Thyroid gland (tissue), 4 donors: ENCODE measurements around the gene ADGRG7. TPM values are rescaled to one million over a fixed set of nuclear protein-coding genes. Genes with fewer than 3 reads are reported as not detected.
A peak's percentile ranks its signal among the peaks of the same experiment; 100 is the strongest.

Experiments used
- DNase-seq, 2 donors: peaks; one replicate each; pipeline ENCODE4 v3.0.0-alpha.2; 2019
- H3K27ac ChIP-seq, 3 donors: fragments of 200-600 bp; sonication (generic); 1 replicate in 2 of 3; 2 replicates in 1 of 3; pipeline ENCODE4 v1.5.1; 2016 to 2019; ENCODE audit warnings: mild to moderate bottlenecking in 1 of 3, moderate library complexity in 1 of 3
- H3K27me3 ChIP-seq: fragments of 200-600 bp; sonication (generic); one replicate; pipeline ENCODE4 v1.5.1; 2019
- H3K36me3 ChIP-seq, 2 donors: fragments of 200-600 bp; sonication (generic); one replicate each; pipeline ENCODE4 v1.5.1; 2016 to 2019
- H3K4me1 ChIP-seq, 2 donors: fragments of 200-600 bp; sonication (generic); one replicate each; pipeline ENCODE4 v1.5.1; 2017 to 2019
- H3K4me3 ChIP-seq, 3 donors: fragments of 200-600 bp; sonication (generic); replicated peaks in 1 of 3; 1 replicate in 2 of 3; 2 replicates in 1 of 3; pipeline ENCODE4 v1.5.1; 2016; ENCODE audit warnings: mild to moderate bottlenecking in 1 of 3
- H3K9me3 ChIP-seq: fragments of 200-600 bp; sonication (generic); one replicate; pipeline ENCODE4 v1.5.1; 2017
- CTCF ChIP-seq, 6 experiments: fragments of 200-600 bp in 3 of 6; fragments of 450-650 bp in 3 of 6; sonication (generic) in 3 of 6; IDR thresholded peaks; one replicate each; pipeline ENCODE4 v1.5.1; 2016 to 2019; ENCODE audit warnings: antibody characterized with exemption in 6 of 6, mild to moderate bottlenecking in 2 of 6, inconsistent platforms in 1 of 6, moderate library complexity in 1 of 6
- POLR2A ChIP-seq, 2 donors: fragments of 450-650 bp; IDR thresholded peaks; one replicate each; pipeline ENCODE4 v1.6.1; 2017; ENCODE audit warnings: antibody characterized with exemption in 2 of 2, mild to moderate bottlenecking in 2 of 2, moderate library complexity in 1 of 2
- WGBS, 2 donors: methylation state at CpG; one replicate each; pipeline ENCODE4 v1.1.5; 2017; 5-methylcytosine and 5-hydroxymethylcytosine counted together
- intact Hi-C: fragments of 100-400 bp; cut with DNase I; formaldehyde crosslinking; loops from one replicate; pipeline ENCODE4 v1.15.1; 2023
- total RNA-seq, 4 donors: library from RNA; depleted of rRNA; stranded (reverse); fragments of >200 nt; gene quantifications; one replicate each; pipeline ENCODE4 v1.2.3, GENCODE V29; 2016

ADGRG7 gene
- total RNA-seq, 4 donors from 2014 or later: not detected

GRCh38 chr3:100702082-100702979 lies 92.9 kb downstream of the ADGRG7 start:
- Histone ChIP-seq H3K27ac (no peak overlapping the region), H3K36me3 (no peaks in the 10 kb centered on the region), H3K4me3 (no peak overlapping the region), H3K4me1 (no peaks in the 10 kb centered on the region), H3K9me3 (no peaks in the 10 kb centered on the region), H3K27me3 (no peaks in the 10 kb centered on the region)
- TF ChIP-seq POLR2A (IDR thresholded peaks at IDR 0.05) (no peak), CTCF (IDR thresholded peaks at IDR 0.05) (no peak)
- intact Hi-C loops: no loop called here
- DNase-seq: no peak
- 81% methylated on average over 4 of the region's 4 CpGs for WGBS, 2 donors

GRCh38 chr3:100702980-100703345 lies 93.6 kb downstream of the ADGRG7 start:
- H3K27ac ChIP-seq: no peak overlapping the region
- H3K4me3 ChIP-seq: no peak overlapping the region
- H3K4me1 ChIP-seq: no peaks in the 10 kb centered on the region
- no peaks in the 10 kb centered on the region for H3K27me3 ChIP-seq
- no peak for TF ChIP-seq POLR2A (IDR thresholded peaks at IDR 0.05)
- TF ChIP-seq CTCF (IDR thresholded peaks at IDR 0.05): no peak
- no peak for DNase-seq
- no peaks in the 10 kb centered on the region for H3K9me3 ChIP-seq
- WGBS, 2 donors: 85% methylated on average over 5 of the region's 5 CpGs
- intact Hi-C loops: no loop called here
- H3K36me3 ChIP-seq: no peaks in the 10 kb centered on the region

- no peak for DNase-seq
- Histone ChIP-seq H3K9me3 (no peaks in the 10 kb centered on the region), H3K36me3 (no peaks in the 10 kb centered on the region), H3K27me3 (no peaks in the 10 kb centered on the region), H3K4me3 (no peak overlapping the region), H3K4me1 (peaks cover 0 to 5% of the 10 kb centered on the region in 2 donors), H3K27ac (no peak overlapping the region)
- intact Hi-C loops: no loop called here
- 72 to 73% methylated on average over 4 of the region's 4 CpGs for WGBS, 2 donors
- TF ChIP-seq CTCF (IDR thresholded peaks at IDR 0.05) (no peak), POLR2A (IDR thresholded peaks at IDR 0.05) (no peak)
These were observed 94.5 kb downstream of the ADGRG7 start for GRCh38 chr3:100703865-100704264.

GRCh38 chr3:100706365-100706764 lies 97.0 kb downstream of the ADGRG7 start:
- no peaks in the 10 kb centered on the region for H3K36me3 ChIP-seq
- no peaks in the 10 kb centered on the region for H3K27me3 ChIP-seq
- H3K4me1 ChIP-seq: peaks cover 0 to 13% of the 10 kb centered on the region in 2 donors
- no peak overlapping the region for H3K4me3 ChIP-seq
- H3K9me3 ChIP-seq: no peaks in the 10 kb centered on the region
- WGBS, 2 donors: 69 to 70% methylated on average over 3 of the region's 3 CpGs
- TF ChIP-seq CTCF (IDR thresholded peaks at IDR 0.05) (no peak), POLR2A (IDR thresholded peaks at IDR 0.05) (no peak)
- intact Hi-C loops: no loop called here
- H3K27ac ChIP-seq: no peak overlapping the region
- DNase-seq: no peak

GRCh38 chr3:100708644-100708988 lies 99.2 kb downstream of the ADGRG7 start:
- no peaks in the 10 kb centered on the region for H3K9me3 ChIP-seq
- peaks cover 7 to 29% of the 10 kb centered on the region in 2 donors for H3K4me1 ChIP-seq
- intact Hi-C loops: no loop called here
- peak overlapping the region; percentile 84 to 97 (median 96) for H3K27ac ChIP-seq
- no peak for DNase-seq
- TF ChIP-seq POLR2A (IDR thresholded peaks at IDR 0.05): no peak
- TF ChIP-seq CTCF (IDR thresholded peaks at IDR 0.05): no peak
- H3K36me3 ChIP-seq: no peaks in the 10 kb centered on the region
- no peaks in the 10 kb centered on the region for H3K27me3 ChIP-seq
- H3K4me3 ChIP-seq: peak overlapping the region in 2 of 3 donors; percentile 46 to 86
- 93% methylated on average over 3 of the region's 3 CpGs for WGBS, 2 donors
